ENCODE results near the gene PLEKHA5. TPM values are rescaled to one million over a fixed set of nuclear protein-coding genes. Genes with fewer than 3 reads are reported as not detected.

PLEKHA5 gene
- total RNA-seq, 1 donor from 2014 or later = 232 TPM

- H3K27ac Mint-ChIP-seq = no peak overlapping the region
- TF ChIP-seq, protein P1, sequence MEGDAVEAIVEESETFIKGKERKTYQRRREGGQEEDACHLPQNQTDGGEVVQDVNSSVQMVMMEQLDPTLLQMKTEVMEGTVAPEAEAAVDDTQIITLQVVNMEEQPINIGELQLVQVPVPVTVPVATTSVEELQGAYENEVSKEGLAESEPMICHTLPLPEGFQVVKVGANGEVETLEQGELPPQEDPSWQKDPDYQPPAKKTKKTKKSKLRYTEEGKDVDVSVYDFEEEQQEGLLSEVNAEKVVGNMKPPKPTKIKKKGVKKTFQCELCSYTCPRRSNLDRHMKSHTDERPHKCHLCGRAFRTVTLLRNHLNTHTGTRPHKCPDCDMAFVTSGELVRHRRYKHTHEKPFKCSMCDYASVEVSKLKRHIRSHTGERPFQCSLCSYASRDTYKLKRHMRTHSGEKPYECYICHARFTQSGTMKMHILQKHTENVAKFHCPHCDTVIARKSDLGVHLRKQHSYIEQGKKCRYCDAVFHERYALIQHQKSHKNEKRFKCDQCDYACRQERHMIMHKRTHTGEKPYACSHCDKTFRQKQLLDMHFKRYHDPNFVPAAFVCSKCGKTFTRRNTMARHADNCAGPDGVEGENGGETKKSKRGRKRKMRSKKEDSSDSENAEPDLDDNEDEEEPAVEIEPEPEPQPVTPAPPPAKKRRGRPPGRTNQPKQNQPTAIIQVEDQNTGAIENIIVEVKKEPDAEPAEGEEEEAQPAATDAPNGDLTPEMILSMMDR (IDR thresholded peaks at IDR 0.05; ENCODE audit: unreplicated experiment) = no peak
- peaks cover 8% of the 10 kb centered on the region for H3K4me1 Mint-ChIP-seq (ENCODE audit: low read depth)
- DNase-seq (ENCODE audit: low spot score, unreplicated experiment) = no peak
- peaks cover 3% of the 10 kb centered on the region for H3K36me3 Mint-ChIP-seq (ENCODE audit: insufficient read depth)
- H3K4me3 Mint-ChIP-seq (ENCODE audit: low read depth) = no peak overlapping the region
- no peaks in the 10 kb centered on the region for H3K27me3 Mint-ChIP-seq
- no peaks in the 10 kb centered on the region for H3K9me3 Mint-ChIP-seq (ENCODE audit: low read depth)
These were observed 116.1 kb downstream of the PLEKHA5 start for GRCh38 chr12:19245666-19246065.

DNA sequence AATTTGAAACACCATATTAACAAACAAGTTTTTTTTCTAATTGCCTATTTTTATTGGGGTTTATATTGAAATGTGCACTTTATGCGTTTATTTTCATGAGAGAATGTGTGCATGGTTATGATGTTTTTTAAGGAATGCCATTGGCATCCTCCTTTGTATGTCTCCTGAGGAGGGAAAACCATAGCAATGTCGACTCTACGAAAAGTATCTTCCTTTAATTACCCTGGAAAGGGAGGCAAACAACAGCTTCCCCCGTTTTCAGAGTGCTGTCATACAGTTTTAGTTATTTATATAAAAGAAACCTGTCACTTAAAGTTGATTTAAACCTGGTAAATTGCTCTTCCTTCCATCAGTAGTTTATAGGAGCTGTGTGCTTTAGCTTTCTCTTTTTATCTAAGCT is 117.4 kb downstream of the PLEKHA5 start:
- Mint-ChIP-seq H3K4me1 (ENCODE audit: low read depth) (peaks cover 8% of the 10 kb centered on the region), H3K27ac (no peak overlapping the region), H3K27me3 (no peaks in the 10 kb centered on the region), H3K9me3 (ENCODE audit: low read depth) (no peaks in the 10 kb centered on the region), H3K36me3 (ENCODE audit: insufficient read depth) (no peaks in the 10 kb centered on the region), H3K4me3 (ENCODE audit: low read depth) (no peak overlapping the region)
- no peak for DNase-seq (ENCODE audit: low spot score, unreplicated experiment)
- TF ChIP-seq, protein P1 (IDR thresholded peaks at IDR 0.05; ENCODE audit: unreplicated experiment) = no peak

DNA sequence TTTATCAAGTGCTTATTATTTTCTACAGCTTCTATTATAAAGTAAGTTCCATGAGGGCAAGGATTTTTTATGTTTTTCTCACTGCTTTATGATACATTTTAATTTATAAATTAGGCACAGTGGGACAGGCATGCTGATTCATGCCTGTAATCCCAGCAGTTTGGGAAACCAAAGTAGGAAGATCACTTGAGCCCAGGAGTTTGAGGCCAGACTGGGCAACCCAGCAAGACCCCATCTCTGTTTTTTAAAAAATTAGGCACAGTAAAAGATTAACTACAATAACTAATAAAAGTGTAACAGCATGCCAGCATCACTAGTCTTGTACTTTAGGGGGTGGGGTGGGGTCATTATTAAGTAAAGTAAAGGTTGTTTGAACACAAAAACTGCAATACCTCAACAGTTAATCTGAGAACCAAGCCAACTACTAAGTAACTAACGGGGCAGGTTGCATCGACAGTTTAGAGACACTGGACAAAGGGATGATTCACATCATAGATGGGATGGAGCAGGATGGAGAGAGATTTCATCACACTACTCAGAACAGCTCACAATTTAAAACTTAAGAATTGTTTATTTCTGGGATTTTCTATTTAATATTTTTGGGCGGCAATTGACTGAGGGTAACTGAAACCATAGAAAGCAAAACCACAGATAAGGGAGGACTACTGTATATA is 119.5 kb downstream of the PLEKHA5 start:
- TF ChIP-seq, protein P1 (IDR thresholded peaks at IDR 0.05; ENCODE audit: unreplicated experiment) = no peak
- Mint-ChIP-seq H3K9me3 (ENCODE audit: low read depth) (no peaks in the 10 kb centered on the region), H3K4me1 (ENCODE audit: low read depth) (peaks cover 6% of the 10 kb centered on the region), H3K27ac (no peak overlapping the region), H3K36me3 (ENCODE audit: insufficient read depth) (peaks cover 4% of the 10 kb centered on the region), H3K27me3 (no peaks in the 10 kb centered on the region), H3K4me3 (ENCODE audit: low read depth) (no peak overlapping the region)
- no peak for DNase-seq (ENCODE audit: low spot score, unreplicated experiment)

- TF ChIP-seq, protein P1 (IDR thresholded peaks at IDR 0.05; ENCODE audit: unreplicated experiment) = no peak
- peak overlapping the region; percentile 73 for H3K27ac Mint-ChIP-seq
These were observed 122.1 kb downstream of the PLEKHA5 start for GRCh38 chr12:19251481-19252132.

DNA sequence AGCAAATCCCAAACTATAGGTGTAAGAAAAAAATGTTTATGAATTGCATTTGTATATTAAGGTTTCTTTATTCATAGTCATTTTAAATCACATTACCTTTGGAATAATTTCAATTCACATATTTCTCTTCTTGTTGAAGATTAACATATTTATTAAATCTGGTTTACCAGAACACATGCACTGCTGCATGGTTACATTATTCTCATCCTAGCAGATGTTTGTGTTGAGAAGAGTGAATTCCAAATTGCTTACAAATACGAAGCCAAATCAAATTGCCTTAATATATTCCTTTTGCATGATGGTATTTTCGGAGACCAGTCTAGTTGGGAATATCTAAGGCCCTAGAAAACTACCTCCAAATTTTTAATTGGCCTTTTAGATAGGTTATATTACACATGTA is 130.6 kb downstream of the PLEKHA5 start:
- no peaks in the 10 kb centered on the region for H3K27me3 Mint-ChIP-seq
- no peaks in the 10 kb centered on the region for H3K4me1 Mint-ChIP-seq (ENCODE audit: low read depth)
- H3K27ac Mint-ChIP-seq = no peak overlapping the region

More at GRCh38 chr12:19251481-19252132, 122.1 kb downstream of the PLEKHA5 start:
- no peak for DNase-seq (ENCODE audit: low spot score, unreplicated experiment)
- Mint-ChIP-seq H3K4me3 (ENCODE audit: low read depth) (no peak overlapping the region), H3K9me3 (ENCODE audit: low read depth) (no peaks in the 10 kb centered on the region), H3K4me1 (ENCODE audit: low read depth) (peaks cover 6% of the 10 kb centered on the region), H3K27me3 (no peaks in the 10 kb centered on the region), H3K36me3 (ENCODE audit: insufficient read depth) (peaks cover 7% of the 10 kb centered on the region)

More for the DNA sequence above, 130.6 kb downstream of the PLEKHA5 start:
- no peaks in the 10 kb centered on the region for H3K9me3 Mint-ChIP-seq (ENCODE audit: low read depth)
- TF ChIP-seq, protein P1 (IDR thresholded peaks at IDR 0.05; ENCODE audit: unreplicated experiment) = no peak
- H3K36me3 Mint-ChIP-seq (ENCODE audit: insufficient read depth) = peaks cover 41% of the 10 kb centered on the region
- DNase-seq (ENCODE audit: low spot score, unreplicated experiment) = no peak
- H3K4me3 Mint-ChIP-seq (ENCODE audit: low read depth) = no peak overlapping the region
